Upper lobe of left lung (tissue), 6 donors: ENCODE measurements around the gene ZSWIM6. TPM values are rescaled to one million over a fixed set of nuclear protein-coding genes. Genes with fewer than 3 reads are reported as not detected.
"Not testable (repeated sequence)": the region's sequence is repeated elsewhere in the genome, so short reads cannot be mapped to it uniquely, and the experiment has no call there.

Experiments used
- ATAC-seq, 2 donors: fragments of 200-7000 bp; cut with Tn5 transposase; one replicate each; pipeline ENCODE4 v1.9.1; 2022; ENCODE audit warnings: mild to moderate bottlenecking in 2 of 2, moderate library complexity in 2 of 2; ENCODE audit not compliant: low FRiP score in 2 of 2
- DNase-seq, 2 donors: peaks; one replicate each; pipeline ENCODE4 v3.0.0-alpha.2; 2019 to 2020
- H3K27ac ChIP-seq, 4 donors: fragments of 200-600 bp; sonication (generic); one replicate each; pipeline ENCODE4 v1.5.1; 2016 to 2019
- H3K27me3 ChIP-seq, 4 donors: fragments of 200-600 bp; sonication (generic); one replicate each; pipeline ENCODE4 v1.5.1; 2017 to 2019
- H3K36me3 ChIP-seq, 4 donors: fragments of 200-600 bp; sonication (generic); one replicate each; pipeline ENCODE4 v1.5.1; 2016 to 2019
- H3K4me1 ChIP-seq, 4 donors: fragments of 200-600 bp; sonication (generic); one replicate each; pipeline ENCODE4 v1.5.1; 2018 to 2019
- H3K4me3 ChIP-seq, 4 donors: fragments of 200-600 bp; sonication (generic); one replicate each; pipeline ENCODE4 v1.5.1; 2017 to 2019; ENCODE audit warnings: mild to moderate bottlenecking in 2 of 4, moderate library complexity in 1 of 4
- H3K9me3 ChIP-seq, 4 donors: fragments of 200-600 bp; sonication (generic); one replicate each; pipeline ENCODE4 v1.5.1; 2018 to 2019
- CTCF ChIP-seq, 6 experiments: fragments of 450-650 bp in 4 of 6; fragments of 200-600 bp in 2 of 6; sonication (generic) in 2 of 6; IDR thresholded peaks; one replicate each; pipeline ENCODE4 v1.5.1; 2016 to 2019; ENCODE audit warnings: antibody characterized with exemption in 6 of 6
- EP300 ChIP-seq, 4 donors: sonication (generic); formaldehyde crosslinking; IDR thresholded peaks; one replicate each; pipeline ENCODE4 v1.5.1; 2017; ENCODE audit warnings: antibody characterized with exemption in 4 of 4, control low read depth in 2 of 4
- POLR2A ChIP-seq, 4 donors: fragments of 450-650 bp; IDR thresholded peaks; one replicate each; pipeline ENCODE4 v1.5.1; 2016 to 2017; ENCODE audit warnings: antibody characterized with exemption in 4 of 4, mild to moderate bottlenecking in 2 of 4
- POLR2AphosphoS5 ChIP-seq, 2 donors: sonication (generic); formaldehyde crosslinking; IDR thresholded peaks; one replicate each; pipeline ENCODE4 v1.5.1; 2017; ENCODE audit warnings: antibody characterized with exemption in 2 of 2
- WGBS, 2 donors: methylation state at CpG; one replicate each; pipeline ENCODE4 v1.1.5; 2017 to 2018; 5-methylcytosine and 5-hydroxymethylcytosine counted together
- total RNA-seq, 6 donors: library from RNA; depleted of rRNA in 4 of 6; stranded (reverse); fragments of >200 nt in 4 of 6; gene quantifications; one replicate each; pipeline versions ENCODE4 v1.1.0 to v1.2.1, GENCODE V29; 2016 to 2021
- donor health status: DM: no; HTN: no; CAD: no; lungs with moderate emphysema.
- donor health status: DM: no; HTN: yes; CAD: no; lungs with severe emphysema.

ZSWIM6 gene
- total RNA-seq, 6 donors from 2014 or later = 10.5 to 22.3 (median 15.7) TPM

GRCh38 chr5:61420016-61420415, 88.0 kb downstream of the ZSWIM6 start:
- no peaks in the 10 kb centered on the region for H3K9me3 ChIP-seq
- H3K4me1 ChIP-seq = peaks cover 0 to 22% (median 4%) of the 10 kb centered on the region in 4 donors
- no peaks in the 10 kb centered on the region for H3K36me3 ChIP-seq
- ATAC-seq (no peak), DNase-seq (no peak)
- no peaks in the 10 kb centered on the region for H3K27me3 ChIP-seq
- 92 to 93% methylated on average over 1 of the region's 1 CpG for WGBS, 2 donors
- TF ChIP-seq POLR2A (IDR thresholded peaks at IDR 0.05) = no peak
- no peak for TF ChIP-seq CTCF (IDR thresholded peaks at IDR 0.05)
- no peak for TF ChIP-seq POLR2AphosphoS5 (IDR thresholded peaks at IDR 0.05)
- TF ChIP-seq EP300 (IDR thresholded peaks at IDR 0.05) = no peak
- H3K4me3 ChIP-seq = no peak overlapping the region
- H3K27ac ChIP-seq = no peak overlapping the region

- DNase-seq, H3K4me3 ChIP-seq, H3K9me3 ChIP-seq, H3K27me3 ChIP-seq, ATAC-seq, H3K27ac ChIP-seq, H3K36me3 ChIP-seq: not testable (repeated sequence)
- peaks cover 0 to 24% (median 5%) of the 10 kb centered on the region in 4 donors for H3K4me1 ChIP-seq
Measured at GRCh38 chr5:61421262-61421661, 89.2 kb downstream of the ZSWIM6 start.

- ATAC-seq (no peak), DNase-seq (no peak)
- H3K27ac ChIP-seq = peak overlapping the region in 2 of 4 donors; percentile 9 to 14
- TF ChIP-seq EP300 (IDR thresholded peaks at IDR 0.05) (no peak), POLR2A (IDR thresholded peaks at IDR 0.05) (no peak), POLR2AphosphoS5 (IDR thresholded peaks at IDR 0.05) (no peak), CTCF (IDR thresholded peaks at IDR 0.05) (no peak)
- H3K9me3 ChIP-seq = no peaks in the 10 kb centered on the region
- H3K4me3 ChIP-seq = peak overlapping the region in 1 of 4 donors; percentile 19
- 46 to 49% methylated on average over 3 of the region's 3 CpGs for WGBS, 2 donors
- H3K27me3 ChIP-seq = no peaks in the 10 kb centered on the region
- H3K36me3 ChIP-seq = no peaks in the 10 kb centered on the region
- peaks cover 0 to 21% (median 2%) of the 10 kb centered on the region in 4 donors for H3K4me1 ChIP-seq
Measured at GRCh38 chr5:61423487-61424145, 91.6 kb downstream of the ZSWIM6 start.

DNA sequence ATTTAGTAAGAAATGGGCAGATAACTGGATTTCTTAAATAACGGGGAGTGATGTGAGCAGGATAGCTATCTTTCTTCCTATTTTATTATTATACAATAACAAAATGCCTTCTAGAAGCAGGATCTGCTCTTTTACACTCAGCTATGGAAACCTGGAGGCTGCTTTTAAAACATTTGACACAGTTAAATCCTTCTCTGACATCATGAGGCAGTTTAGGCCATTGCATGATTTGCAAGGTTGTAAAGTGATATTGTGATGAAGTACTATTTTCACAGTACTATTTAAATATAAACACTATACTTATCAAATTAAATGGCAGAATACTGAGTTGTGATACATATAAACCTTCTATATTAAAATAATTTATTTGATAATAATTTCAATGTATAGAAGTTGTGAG, 93.9 kb downstream of the ZSWIM6 start:
- ATAC-seq (no peak), DNase-seq (no peak)
- no peaks in the 10 kb centered on the region for H3K36me3 ChIP-seq
- no peak overlapping the region for H3K4me3 ChIP-seq
- no peaks in the 10 kb centered on the region for H3K27me3 ChIP-seq
- TF ChIP-seq EP300 (IDR thresholded peaks at IDR 0.05) (no peak), POLR2A (IDR thresholded peaks at IDR 0.05) (no peak), POLR2AphosphoS5 (IDR thresholded peaks at IDR 0.05) (no peak), CTCF (IDR thresholded peaks at IDR 0.05) (no peak)
- peaks cover 0 to 25% (median 5%) of the 10 kb centered on the region in 4 donors for H3K4me1 ChIP-seq
- H3K9me3 ChIP-seq = no peaks in the 10 kb centered on the region
- no peak overlapping the region for H3K27ac ChIP-seq
- 86 to 96% methylated on average over 1 of the region's 1 CpG for WGBS, 2 donors

DNA sequence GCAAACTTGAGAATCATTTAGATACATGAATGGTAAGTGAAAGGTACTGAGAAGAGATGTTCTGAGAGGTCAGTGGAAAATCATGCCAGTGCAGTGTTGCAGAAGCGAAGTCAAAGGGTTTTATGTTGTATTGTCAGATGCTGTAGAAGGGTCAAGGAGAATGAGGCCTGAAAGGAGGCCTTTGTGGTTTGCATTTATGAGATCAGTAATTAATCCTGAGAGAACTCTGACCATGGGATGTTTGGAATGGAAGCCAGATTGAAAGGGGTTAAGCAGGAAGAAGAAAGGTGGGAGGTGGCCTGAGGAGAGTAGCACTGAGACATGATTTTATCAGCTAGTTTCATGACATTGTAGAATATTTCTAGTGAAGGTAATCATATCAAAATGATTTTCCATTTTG, 97.8 kb downstream of the ZSWIM6 start:
- TF ChIP-seq EP300 (IDR thresholded peaks at IDR 0.05) (no peak), POLR2A (IDR thresholded peaks at IDR 0.05) (no peak), CTCF (IDR thresholded peaks at IDR 0.05) (no peak), POLR2AphosphoS5 (IDR thresholded peaks at IDR 0.05) (no peak)
- WGBS, 2 donors = 96 to 100% methylated on average over 1 of the region's 1 CpG
- peaks cover 0 to 23% (median 8%) of the 10 kb centered on the region in 4 donors for H3K4me1 ChIP-seq
- ATAC-seq (no peak), DNase-seq (no peak)
- H3K9me3 ChIP-seq = no peaks in the 10 kb centered on the region
- H3K36me3 ChIP-seq = no peaks in the 10 kb centered on the region
- H3K4me3 ChIP-seq = no peak overlapping the region
- H3K27me3 ChIP-seq = no peaks in the 10 kb centered on the region
- H3K27ac ChIP-seq = no peak overlapping the region
